ENCODE results near the gene CACNB4.

The CACNB4 gene

GRCh38 chr2:151905963-151906632, 192.7 kb downstream of the CACNB4 start:
- in situ Hi-C loops (cut with MboI; ENCODE audit: low pct_unique_long_range_greater_than_20kb, low sequenced_read_pairs, unreplicated experiment) = no loop called here
- DNase-seq (ENCODE audit: low spot score) = peak; percentile 31
- TF ChIP-seq CTCF (IDR thresholded peaks at IDR 0.05; ENCODE audit: extremely low read depth, insufficient read depth, missing control alignments) = no peak

GRCh38 chr2:151904807-151905206, 194.0 kb downstream of the CACNB4 start:
- DNase-seq (ENCODE audit: low spot score) = no peak
- in situ Hi-C loops (cut with MboI; ENCODE audit: low pct_unique_long_range_greater_than_20kb, low sequenced_read_pairs, unreplicated experiment) = no loop called here
- no peak for TF ChIP-seq CTCF (IDR thresholded peaks at IDR 0.05; ENCODE audit: extremely low read depth, insufficient read depth, missing control alignments)

GRCh38 chr2:151904021-151904420, 194.8 kb downstream of the CACNB4 start:
- DNase-seq (ENCODE audit: low spot score) = no peak
- no peak for TF ChIP-seq CTCF (IDR thresholded peaks at IDR 0.05; ENCODE audit: extremely low read depth, insufficient read depth, missing control alignments)
- in situ Hi-C loops (cut with MboI; ENCODE audit: low pct_unique_long_range_greater_than_20kb, low sequenced_read_pairs, unreplicated experiment) = no loop called here

GRCh38 chr2:151902829-151903228, 196.0 kb downstream of the CACNB4 start:
- TF ChIP-seq CTCF (IDR thresholded peaks at IDR 0.05; ENCODE audit: extremely low read depth, insufficient read depth, missing control alignments) = no peak
- DNase-seq (ENCODE audit: low spot score) = no peak
- in situ Hi-C loops (cut with MboI; ENCODE audit: low pct_unique_long_range_greater_than_20kb, low sequenced_read_pairs, unreplicated experiment) = no loop called here

- in situ Hi-C loops (cut with MboI; ENCODE audit: low pct_unique_long_range_greater_than_20kb, low sequenced_read_pairs, unreplicated experiment) = no loop called here
- DNase-seq (ENCODE audit: low spot score) = no peak
- TF ChIP-seq CTCF (IDR thresholded peaks at IDR 0.05; ENCODE audit: extremely low read depth, insufficient read depth, missing control alignments) = no peak
Measured at GRCh38 chr2:151900331-151900730, 198.5 kb downstream of the CACNB4 start.

- TF ChIP-seq CTCF (IDR thresholded peaks at IDR 0.05; ENCODE audit: extremely low read depth, insufficient read depth, missing control alignments) = no peak
- in situ Hi-C loops (cut with MboI; ENCODE audit: low pct_unique_long_range_greater_than_20kb, low sequenced_read_pairs, unreplicated experiment) = no loop called here
Measured at GRCh38 chr2:151899156-151899555, 199.7 kb downstream of the CACNB4 start.

More at GRCh38 chr2:151899156-151899555, 199.7 kb downstream of the CACNB4 start:
- DNase-seq (ENCODE audit: low spot score) = no peak

All from GM13977 (cell line).